Heart left ventricle (tissue), 13 donors: ENCODE results near the gene SORBS1.

Source experiments
- POLR2A ChIP-seq, 2 donors: fragments of 450-650 bp; IDR thresholded peaks; one replicate each; pipeline ENCODE4 v1.6.1; 2017; ENCODE audit warnings: antibody characterized with exemption in 2 of 2, mild to moderate bottlenecking in 2 of 2, moderate library complexity in 2 of 2
- TF ChIP-seq, protein P1 (sequence below), 12 donors: fragments of 200-600 bp; sonication (generic) in 4 of 12; IDR thresholded peaks; one replicate each; pipeline versions ENCODE4 v1.5.0 to v1.8.0; 2018 to 2022; ENCODE audit warnings: antibody characterized with exemption in 12 of 12, mild to moderate bottlenecking in 5 of 12
- donor health status: ischemic (EF 13 %, LVEDD 7.1; RV severe dilation, severe dysfunction).
- donor health status: DM: no; HTN: yes; CAD: no.
- donor health status: DM: no; HTN: no; CAD: no.
- donor health status: ischemic (EF 25% LVEDD 6.9; RV normal size, moderate dysfunction).
- donor health status: ischemic (EF 25% LVEDD 5.7; RV mildly dilated, moderate dysfunction).
- donor health status: ischemic (EF 35%, LVEDD 5.7; RV mildly dilated, moderate dysfunction).
- donor health status: nonischemic (EF 11% LVEDD 7.7; RV severe dilation, severe dysfunction).
- donor health status: DM: yes; HTN: yes; CAD: no.
- donor health status: PGD.
- donor health status: ischemic (EF 29% LVEDD 5.4; RV normal size, mild dysfunction).
- donor health status: nonischemic (EF 23%, LVEDD 6.1; RV moderate dilation, normal function).

DNA sequence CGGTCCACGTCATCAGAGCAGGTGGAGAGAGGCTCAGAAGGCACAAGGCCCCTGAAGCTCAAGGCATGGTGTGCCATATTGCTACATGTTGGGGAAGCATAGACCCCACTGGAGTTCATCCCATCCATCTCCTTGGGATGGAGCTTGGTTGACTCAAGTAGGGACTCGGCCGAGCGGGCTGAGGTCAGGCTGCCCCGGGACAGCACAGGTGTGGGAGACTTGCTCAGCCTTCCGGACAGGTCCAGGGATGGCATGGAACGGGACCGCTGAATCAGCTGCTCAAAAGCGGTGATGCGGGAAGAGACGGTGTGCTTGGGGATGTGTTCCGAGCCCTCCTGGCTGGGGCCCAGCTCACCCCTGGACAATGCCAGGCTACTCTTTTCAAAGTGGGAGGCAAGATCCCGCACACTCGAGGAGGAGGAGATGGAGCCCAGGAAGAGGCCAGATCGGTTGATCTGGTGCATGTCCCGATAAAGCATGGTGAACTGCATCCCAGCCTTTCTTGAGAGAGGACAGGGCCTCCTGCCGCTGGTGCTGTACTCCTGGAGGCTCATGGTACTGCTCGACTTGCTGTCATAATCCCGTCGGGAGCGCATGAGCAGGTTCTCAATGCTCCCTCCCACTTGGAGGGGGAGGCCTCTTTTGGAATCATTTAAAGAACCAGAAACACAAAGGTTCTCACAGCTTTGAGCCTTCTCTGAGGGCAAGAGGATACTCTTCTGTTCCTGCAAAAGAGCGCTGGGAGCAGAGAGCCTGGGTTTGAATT lies 204.8 kb downstream of the SORBS1 start:
- no peak for TF ChIP-seq POLR2A (IDR thresholded peaks at IDR 0.05)
- TF ChIP-seq, protein P1, sequence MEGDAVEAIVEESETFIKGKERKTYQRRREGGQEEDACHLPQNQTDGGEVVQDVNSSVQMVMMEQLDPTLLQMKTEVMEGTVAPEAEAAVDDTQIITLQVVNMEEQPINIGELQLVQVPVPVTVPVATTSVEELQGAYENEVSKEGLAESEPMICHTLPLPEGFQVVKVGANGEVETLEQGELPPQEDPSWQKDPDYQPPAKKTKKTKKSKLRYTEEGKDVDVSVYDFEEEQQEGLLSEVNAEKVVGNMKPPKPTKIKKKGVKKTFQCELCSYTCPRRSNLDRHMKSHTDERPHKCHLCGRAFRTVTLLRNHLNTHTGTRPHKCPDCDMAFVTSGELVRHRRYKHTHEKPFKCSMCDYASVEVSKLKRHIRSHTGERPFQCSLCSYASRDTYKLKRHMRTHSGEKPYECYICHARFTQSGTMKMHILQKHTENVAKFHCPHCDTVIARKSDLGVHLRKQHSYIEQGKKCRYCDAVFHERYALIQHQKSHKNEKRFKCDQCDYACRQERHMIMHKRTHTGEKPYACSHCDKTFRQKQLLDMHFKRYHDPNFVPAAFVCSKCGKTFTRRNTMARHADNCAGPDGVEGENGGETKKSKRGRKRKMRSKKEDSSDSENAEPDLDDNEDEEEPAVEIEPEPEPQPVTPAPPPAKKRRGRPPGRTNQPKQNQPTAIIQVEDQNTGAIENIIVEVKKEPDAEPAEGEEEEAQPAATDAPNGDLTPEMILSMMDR (IDR thresholded peaks at IDR 0.05), result no peak
